ENCODE results near the gene UGT1A9.
"Not testable (repeated sequence)": the region's sequence is repeated elsewhere in the genome, so short reads cannot be mapped to it uniquely, and the experiment has no call there.

UGT1A9 gene

DNA sequence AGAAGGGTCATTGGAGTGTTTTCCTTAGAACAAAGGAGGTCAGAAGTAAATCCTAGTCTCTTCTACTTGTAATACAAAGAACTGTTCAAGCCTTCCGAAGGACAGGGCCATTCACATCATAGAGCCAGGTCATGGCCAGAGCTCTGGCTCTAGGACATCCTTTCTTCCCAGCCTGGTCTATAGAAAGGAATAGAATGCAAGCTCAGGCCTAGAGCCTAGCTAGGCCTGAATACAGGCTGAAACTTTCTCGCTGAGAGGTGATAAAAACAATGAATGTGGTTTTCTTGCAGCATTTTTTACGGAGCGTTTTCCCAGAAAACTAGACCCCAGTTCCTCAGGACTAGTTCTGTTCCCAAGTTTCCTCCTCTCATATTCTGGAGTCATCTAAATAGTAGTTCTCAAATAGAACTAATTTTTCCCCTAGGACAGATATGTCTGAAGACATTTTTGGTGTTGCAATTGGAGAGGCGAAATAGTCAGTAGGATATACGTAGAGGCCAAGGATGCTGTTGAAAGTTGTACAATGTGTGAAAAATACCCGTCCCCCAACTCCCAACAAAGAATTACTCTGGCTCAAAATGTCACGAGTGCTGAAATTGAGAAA lies 27.8 kb downstream of the UGT1A9 start:
- TF ChIP-seq, protein P1, sequence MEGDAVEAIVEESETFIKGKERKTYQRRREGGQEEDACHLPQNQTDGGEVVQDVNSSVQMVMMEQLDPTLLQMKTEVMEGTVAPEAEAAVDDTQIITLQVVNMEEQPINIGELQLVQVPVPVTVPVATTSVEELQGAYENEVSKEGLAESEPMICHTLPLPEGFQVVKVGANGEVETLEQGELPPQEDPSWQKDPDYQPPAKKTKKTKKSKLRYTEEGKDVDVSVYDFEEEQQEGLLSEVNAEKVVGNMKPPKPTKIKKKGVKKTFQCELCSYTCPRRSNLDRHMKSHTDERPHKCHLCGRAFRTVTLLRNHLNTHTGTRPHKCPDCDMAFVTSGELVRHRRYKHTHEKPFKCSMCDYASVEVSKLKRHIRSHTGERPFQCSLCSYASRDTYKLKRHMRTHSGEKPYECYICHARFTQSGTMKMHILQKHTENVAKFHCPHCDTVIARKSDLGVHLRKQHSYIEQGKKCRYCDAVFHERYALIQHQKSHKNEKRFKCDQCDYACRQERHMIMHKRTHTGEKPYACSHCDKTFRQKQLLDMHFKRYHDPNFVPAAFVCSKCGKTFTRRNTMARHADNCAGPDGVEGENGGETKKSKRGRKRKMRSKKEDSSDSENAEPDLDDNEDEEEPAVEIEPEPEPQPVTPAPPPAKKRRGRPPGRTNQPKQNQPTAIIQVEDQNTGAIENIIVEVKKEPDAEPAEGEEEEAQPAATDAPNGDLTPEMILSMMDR (IDR thresholded peaks at IDR 0.05; ENCODE audit: insufficient read depth, low read length): no peak
- no peak for TF ChIP-seq SPI1 (IDR thresholded peaks at IDR 0.05; ENCODE audit: borderline replicate concordance, low read depth)
- no peak for TF ChIP-seq POLR2AphosphoS5 (IDR thresholded peaks at IDR 0.05; ENCODE audit: low read depth)
- TF ChIP-seq, protein P2, sequence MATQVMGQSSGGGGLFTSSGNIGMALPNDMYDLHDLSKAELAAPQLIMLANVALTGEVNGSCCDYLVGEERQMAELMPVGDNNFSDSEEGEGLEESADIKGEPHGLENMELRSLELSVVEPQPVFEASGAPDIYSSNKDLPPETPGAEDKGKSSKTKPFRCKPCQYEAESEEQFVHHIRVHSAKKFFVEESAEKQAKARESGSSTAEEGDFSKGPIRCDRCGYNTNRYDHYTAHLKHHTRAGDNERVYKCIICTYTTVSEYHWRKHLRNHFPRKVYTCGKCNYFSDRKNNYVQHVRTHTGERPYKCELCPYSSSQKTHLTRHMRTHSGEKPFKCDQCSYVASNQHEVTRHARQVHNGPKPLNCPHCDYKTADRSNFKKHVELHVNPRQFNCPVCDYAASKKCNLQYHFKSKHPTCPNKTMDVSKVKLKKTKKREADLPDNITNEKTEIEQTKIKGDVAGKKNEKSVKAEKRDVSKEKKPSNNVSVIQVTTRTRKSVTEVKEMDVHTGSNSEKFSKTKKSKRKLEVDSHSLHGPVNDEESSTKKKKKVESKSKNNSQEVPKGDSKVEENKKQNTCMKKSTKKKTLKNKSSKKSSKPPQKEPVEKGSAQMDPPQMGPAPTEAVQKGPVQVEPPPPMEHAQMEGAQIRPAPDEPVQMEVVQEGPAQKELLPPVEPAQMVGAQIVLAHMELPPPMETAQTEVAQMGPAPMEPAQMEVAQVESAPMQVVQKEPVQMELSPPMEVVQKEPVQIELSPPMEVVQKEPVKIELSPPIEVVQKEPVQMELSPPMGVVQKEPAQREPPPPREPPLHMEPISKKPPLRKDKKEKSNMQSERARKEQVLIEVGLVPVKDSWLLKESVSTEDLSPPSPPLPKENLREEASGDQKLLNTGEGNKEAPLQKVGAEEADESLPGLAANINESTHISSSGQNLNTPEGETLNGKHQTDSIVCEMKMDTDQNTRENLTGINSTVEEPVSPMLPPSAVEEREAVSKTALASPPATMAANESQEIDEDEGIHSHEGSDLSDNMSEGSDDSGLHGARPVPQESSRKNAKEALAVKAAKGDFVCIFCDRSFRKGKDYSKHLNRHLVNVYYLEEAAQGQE (IDR thresholded peaks at IDR 0.05; ENCODE audit: insufficient replicate concordance, low read depth): no peak
- no peak for TF ChIP-seq GABPA (IDR thresholded peaks at IDR 0.05; ENCODE audit: low read depth)
- Histone ChIP-seq H3K4me3 (replicated peaks; ENCODE audit: insufficient read depth, low read length) (no peak overlapping the region), H3K27me3 (ENCODE audit: insufficient read depth, poor library complexity, severe bottlenecking) (no peaks in the 10 kb centered on the region), H3K27ac (replicated peaks) (no peak overlapping the region)
- DNase-seq (ENCODE audit: low read depth in 1 of 2, low spot score in 1 of 2): no peak

DNA sequence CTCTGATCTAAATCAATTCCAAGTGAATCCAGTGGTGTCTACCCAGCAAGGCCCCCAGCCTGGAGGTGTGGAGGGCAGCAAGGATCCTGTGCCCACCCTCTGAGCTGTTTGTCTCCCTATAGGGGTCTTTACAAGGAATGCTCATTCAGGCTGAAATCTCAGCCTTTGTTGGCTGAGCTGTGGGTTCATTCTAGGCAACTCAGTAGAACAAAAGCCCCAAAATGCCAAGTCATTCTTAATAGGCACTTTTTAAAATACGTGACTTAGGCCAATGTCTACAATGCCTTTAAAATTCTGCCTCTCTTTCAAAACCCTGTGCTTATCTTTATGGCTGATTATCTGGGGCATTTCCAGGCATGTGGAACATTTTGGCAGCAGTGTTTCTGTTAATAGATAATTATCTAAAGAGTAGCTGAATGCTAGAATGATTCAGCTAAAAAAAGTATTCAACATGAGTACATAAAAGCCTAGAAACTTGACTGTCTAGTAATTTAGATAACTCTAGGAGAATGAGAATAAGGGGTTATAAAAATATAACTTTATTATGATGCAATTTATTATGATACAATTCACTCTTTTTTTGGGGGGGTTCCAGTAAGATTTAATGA lies 28.4 kb downstream of the UGT1A9 start:
- Histone ChIP-seq H3K27ac (replicated peaks) (no peak overlapping the region), H3K4me3 (replicated peaks; ENCODE audit: insufficient read depth, low read length) (no peak overlapping the region), H3K27me3 (ENCODE audit: insufficient read depth, poor library complexity, severe bottlenecking) (no peaks in the 10 kb centered on the region)
- TF ChIP-seq SPI1 (IDR thresholded peaks at IDR 0.05; ENCODE audit: borderline replicate concordance, low read depth) (no peak), POLR2AphosphoS5 (IDR thresholded peaks at IDR 0.05; ENCODE audit: low read depth) (no peak), GABPA (IDR thresholded peaks at IDR 0.05; ENCODE audit: low read depth) (no peak)
- TF ChIP-seq, protein P2 (IDR thresholded peaks at IDR 0.05; ENCODE audit: insufficient replicate concordance, low read depth): no peak
- TF ChIP-seq, protein P1 (IDR thresholded peaks at IDR 0.05; ENCODE audit: insufficient read depth, low read length): no peak
- DNase-seq (ENCODE audit: low read depth in 1 of 2, low spot score in 1 of 2): no peak

DNA sequence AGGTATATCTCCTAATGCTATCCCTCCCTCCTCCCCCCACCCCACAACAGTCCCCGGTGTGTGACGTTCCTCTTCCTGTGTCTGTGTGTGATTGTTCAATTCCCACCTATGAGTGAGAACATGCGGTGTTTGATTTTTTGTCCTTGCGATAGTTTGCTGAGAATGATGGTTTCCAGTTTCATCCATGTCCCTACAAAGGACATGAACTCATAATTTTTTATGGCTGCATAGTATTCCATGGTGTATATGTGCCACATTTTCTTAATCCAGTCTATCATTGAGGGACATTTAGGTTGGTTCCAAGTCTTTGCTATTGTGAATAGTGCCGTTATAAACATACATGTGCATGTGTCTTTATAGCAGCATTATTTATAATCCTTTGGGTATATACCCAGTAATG lies 29.1 kb downstream of the UGT1A9 start:
- not testable (repeated sequence) for H3K27me3 ChIP-seq (ENCODE audit: insufficient read depth, poor library complexity, severe bottlenecking); DNase-seq (ENCODE audit: low read depth in 1 of 2, low spot score in 1 of 2); H3K27ac ChIP-seq (replicated peaks); H3K4me3 ChIP-seq (replicated peaks; ENCODE audit: insufficient read depth, low read length)

DNA sequence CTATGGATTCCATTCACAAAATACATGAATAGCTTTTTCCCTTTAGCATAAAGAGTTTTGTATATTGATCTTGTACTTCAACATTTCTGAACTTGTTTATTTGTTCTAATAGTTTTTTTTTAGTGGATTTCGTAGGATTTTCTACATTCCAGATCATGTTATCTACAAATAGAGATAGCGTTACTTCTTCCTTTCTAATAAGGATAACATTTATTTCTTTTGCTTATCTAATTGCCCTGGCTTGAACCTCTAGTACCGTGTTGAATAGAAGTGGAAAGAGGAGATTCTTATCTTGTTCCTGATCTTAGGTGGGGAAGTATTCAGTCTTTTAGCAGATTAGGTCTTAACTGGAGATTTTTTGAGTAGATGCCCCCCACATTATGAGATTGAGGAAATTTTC lies 30.5 kb downstream of the UGT1A9 start:
- DNase-seq (ENCODE audit: low read depth in 1 of 2, low spot score in 1 of 2): no peak
- no peaks in the 10 kb centered on the region for H3K27me3 ChIP-seq (ENCODE audit: insufficient read depth, poor library complexity, severe bottlenecking)
- TF ChIP-seq GABPA (IDR thresholded peaks at IDR 0.05; ENCODE audit: low read depth) (no peak), POLR2AphosphoS5 (IDR thresholded peaks at IDR 0.05; ENCODE audit: low read depth) (no peak), SPI1 (IDR thresholded peaks at IDR 0.05; ENCODE audit: borderline replicate concordance, low read depth) (no peak)
- TF ChIP-seq, protein P2 (IDR thresholded peaks at IDR 0.05; ENCODE audit: insufficient replicate concordance, low read depth): no peak
- TF ChIP-seq, protein P1 (IDR thresholded peaks at IDR 0.05; ENCODE audit: insufficient read depth, low read length): no peak
- H3K27ac ChIP-seq (replicated peaks): no peak overlapping the region
- no peak overlapping the region for H3K4me3 ChIP-seq (replicated peaks; ENCODE audit: insufficient read depth, low read length)
